ENCODE results near the gene IDH2.
A peak's percentile ranks its signal among the peaks of the same experiment; 100 is the strongest.

IDH2 gene

DNA sequence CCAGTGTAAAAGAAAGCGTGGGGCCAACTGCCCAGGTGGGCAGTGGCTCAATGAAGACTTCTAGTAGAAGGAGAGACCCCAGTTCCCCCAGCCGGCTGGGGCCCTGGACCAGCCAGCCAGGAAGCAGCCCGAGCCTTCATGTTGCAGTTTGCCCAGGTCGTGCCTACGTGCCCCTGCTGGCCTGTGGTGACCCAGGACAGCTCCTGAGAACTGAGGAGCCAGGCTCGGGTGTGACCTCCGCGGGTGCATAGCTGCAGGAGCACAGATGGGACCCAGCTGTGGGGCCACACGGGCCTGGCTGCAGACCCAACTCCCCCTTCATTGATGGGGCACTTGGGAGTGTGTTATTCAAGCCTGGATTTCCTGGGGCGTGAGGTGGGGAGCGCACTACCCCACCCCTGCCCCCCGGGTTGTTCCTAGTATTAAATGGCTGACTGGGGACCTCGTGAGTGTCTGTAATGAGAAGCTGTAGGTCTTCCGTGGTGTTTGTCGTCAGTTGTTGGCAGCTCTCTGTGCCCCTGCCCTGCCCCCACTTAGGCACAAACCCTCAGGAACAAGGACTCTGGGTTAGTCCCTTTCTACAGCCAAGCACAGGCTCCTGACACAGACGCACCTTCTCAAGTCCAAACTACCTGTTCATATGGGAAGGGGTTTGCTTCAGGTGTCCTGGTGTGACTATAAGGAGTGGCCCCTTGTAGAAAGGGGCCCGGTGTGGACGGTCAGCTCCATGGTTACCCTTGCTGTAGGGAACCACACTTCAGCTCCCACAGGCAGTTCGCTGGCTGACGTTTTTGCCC lies 39.1 kb downstream of the IDH2 start:
- Histone ChIP-seq H3K4me3 (ENCODE audit: low read length in 2 of 2) (no peak overlapping the region), H3K4me1 (ENCODE audit: control insufficient read depth, insufficient read depth, low read length) (peaks cover 44% of the 10 kb centered on the region), H3K27me3 (ENCODE audit: control insufficient read depth in 1 of 2, insufficient read depth in 2 of 2, low read length in 2 of 2) (no peaks in the 10 kb centered on the region), H3K27ac (ENCODE audit: low read length) (no peak overlapping the region), H3K36me3 (ENCODE audit: control insufficient read depth in 2 of 2, insufficient read depth in 2 of 2, low read length in 2 of 2) (peaks cover 3 to 4% of the 10 kb centered on the region in 2 donors), H3K9me3 (ENCODE audit: control insufficient read depth in 2 of 2, low read length in 2 of 2) (no peaks in the 10 kb centered on the region), H3K9ac (ENCODE audit: low read length in 2 of 2) (no peak overlapping the region)

DNA sequence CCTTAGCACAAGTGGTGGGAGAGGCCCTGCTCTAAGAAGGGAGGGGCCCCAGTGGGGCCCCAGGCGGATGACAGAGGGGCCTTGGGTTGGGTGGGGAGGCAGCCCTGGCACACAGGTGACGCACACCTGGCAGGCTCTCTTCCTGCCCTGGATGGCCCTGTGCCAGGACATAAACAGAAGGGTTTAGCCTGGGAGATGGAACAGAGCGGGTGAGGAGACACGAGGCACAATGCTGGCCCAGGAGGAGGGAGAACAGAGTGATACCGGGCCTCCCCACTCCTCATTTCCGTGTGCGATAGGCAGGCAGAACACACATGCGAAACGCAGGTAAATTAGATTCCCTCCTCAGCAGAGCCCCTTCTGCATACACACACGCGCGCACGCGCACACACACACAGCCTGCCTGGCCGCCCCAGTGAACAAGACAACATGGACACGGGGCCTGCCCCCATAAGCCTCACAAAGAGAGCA lies 39.8 kb downstream of the IDH2 start:
- Histone ChIP-seq H3K4me1 (ENCODE audit: control insufficient read depth, insufficient read depth, low read length) (peaks cover 44% of the 10 kb centered on the region), H3K9ac (ENCODE audit: low read length in 2 of 2) (no peak overlapping the region), H3K4me3 (ENCODE audit: low read length in 2 of 2) (no peak overlapping the region), H3K27me3 (ENCODE audit: control insufficient read depth in 1 of 2, insufficient read depth in 2 of 2, low read length in 2 of 2) (no peaks in the 10 kb centered on the region), H3K36me3 (ENCODE audit: control insufficient read depth in 2 of 2, insufficient read depth in 2 of 2, low read length in 2 of 2) (no peaks in the 10 kb centered on the region), H3K9me3 (ENCODE audit: control insufficient read depth in 2 of 2, low read length in 2 of 2) (no peaks in the 10 kb centered on the region), H3K27ac (ENCODE audit: low read length) (no peak overlapping the region)

DNA sequence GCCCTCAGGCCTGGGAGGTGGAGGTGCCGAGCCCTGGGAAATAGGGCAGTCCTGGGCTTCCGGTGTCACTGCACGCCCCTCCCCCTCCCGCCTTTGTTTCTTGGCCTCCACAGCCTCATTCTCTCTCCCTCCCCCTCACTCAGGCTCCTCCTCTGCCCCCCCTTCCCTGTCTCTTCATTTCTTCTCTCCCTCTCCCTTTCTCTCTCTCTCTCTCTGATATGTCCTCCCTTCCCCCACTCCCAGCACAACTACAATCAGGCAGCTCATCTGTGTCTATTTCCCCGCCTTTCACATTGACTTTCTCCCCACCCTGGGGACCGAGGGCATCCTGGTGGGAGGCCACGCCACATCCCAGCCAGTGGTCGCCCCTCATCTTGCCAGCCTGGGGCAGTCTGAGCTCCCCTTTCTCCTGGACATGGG lies 40.2 kb downstream of the IDH2 start:
- Histone ChIP-seq H3K27me3 (ENCODE audit: control insufficient read depth in 1 of 2, insufficient read depth in 2 of 2, low read length in 2 of 2) (no peaks in the 10 kb centered on the region), H3K36me3 (ENCODE audit: control insufficient read depth in 2 of 2, insufficient read depth in 2 of 2, low read length in 2 of 2) (no peaks in the 10 kb centered on the region), H3K4me1 (ENCODE audit: control insufficient read depth, insufficient read depth, low read length) (peaks cover 44% of the 10 kb centered on the region), H3K27ac (ENCODE audit: low read length) (no peak overlapping the region), H3K9me3 (ENCODE audit: control insufficient read depth in 2 of 2, low read length in 2 of 2) (no peaks in the 10 kb centered on the region), H3K4me3 (ENCODE audit: low read length in 2 of 2) (no peak overlapping the region), H3K9ac (ENCODE audit: low read length in 2 of 2) (peak overlapping the region in 1 of 2 donors; percentile 27)

DNA sequence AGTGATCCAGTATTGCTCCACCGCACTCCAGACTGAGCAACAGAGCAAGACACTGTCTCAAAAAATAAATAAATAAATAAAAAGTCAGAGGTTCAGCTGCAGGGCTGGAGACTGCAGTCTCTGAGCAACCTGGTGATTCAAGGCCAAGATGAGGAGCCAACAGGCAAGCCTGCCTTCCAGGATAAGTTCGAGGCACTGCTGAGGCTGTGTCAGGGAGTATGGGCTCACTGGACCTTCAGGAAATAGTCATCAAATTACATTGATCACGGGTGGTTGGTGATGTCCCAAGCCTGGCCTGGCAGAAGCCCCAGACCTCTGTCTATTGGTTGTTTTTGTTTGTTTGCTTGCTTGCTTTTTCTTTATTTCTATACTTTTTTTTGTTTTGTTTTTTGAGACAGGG lies 41.5 kb downstream of the IDH2 start:
- no peaks in the 10 kb centered on the region for H3K36me3 ChIP-seq (ENCODE audit: control insufficient read depth in 2 of 2, insufficient read depth in 2 of 2, low read length in 2 of 2)
- no peak overlapping the region for H3K27ac ChIP-seq (ENCODE audit: low read length)
- no peak overlapping the region for H3K9ac ChIP-seq (ENCODE audit: low read length in 2 of 2)
- H3K9me3 ChIP-seq (ENCODE audit: control insufficient read depth in 2 of 2, low read length in 2 of 2), result no peaks in the 10 kb centered on the region
- H3K27me3 ChIP-seq (ENCODE audit: control insufficient read depth in 1 of 2, insufficient read depth in 2 of 2, low read length in 2 of 2), result no peaks in the 10 kb centered on the region
- H3K4me3 ChIP-seq (ENCODE audit: low read length in 2 of 2), result no peak overlapping the region
- peaks cover 44% of the 10 kb centered on the region for H3K4me1 ChIP-seq (ENCODE audit: control insufficient read depth, insufficient read depth, low read length)

DNA sequence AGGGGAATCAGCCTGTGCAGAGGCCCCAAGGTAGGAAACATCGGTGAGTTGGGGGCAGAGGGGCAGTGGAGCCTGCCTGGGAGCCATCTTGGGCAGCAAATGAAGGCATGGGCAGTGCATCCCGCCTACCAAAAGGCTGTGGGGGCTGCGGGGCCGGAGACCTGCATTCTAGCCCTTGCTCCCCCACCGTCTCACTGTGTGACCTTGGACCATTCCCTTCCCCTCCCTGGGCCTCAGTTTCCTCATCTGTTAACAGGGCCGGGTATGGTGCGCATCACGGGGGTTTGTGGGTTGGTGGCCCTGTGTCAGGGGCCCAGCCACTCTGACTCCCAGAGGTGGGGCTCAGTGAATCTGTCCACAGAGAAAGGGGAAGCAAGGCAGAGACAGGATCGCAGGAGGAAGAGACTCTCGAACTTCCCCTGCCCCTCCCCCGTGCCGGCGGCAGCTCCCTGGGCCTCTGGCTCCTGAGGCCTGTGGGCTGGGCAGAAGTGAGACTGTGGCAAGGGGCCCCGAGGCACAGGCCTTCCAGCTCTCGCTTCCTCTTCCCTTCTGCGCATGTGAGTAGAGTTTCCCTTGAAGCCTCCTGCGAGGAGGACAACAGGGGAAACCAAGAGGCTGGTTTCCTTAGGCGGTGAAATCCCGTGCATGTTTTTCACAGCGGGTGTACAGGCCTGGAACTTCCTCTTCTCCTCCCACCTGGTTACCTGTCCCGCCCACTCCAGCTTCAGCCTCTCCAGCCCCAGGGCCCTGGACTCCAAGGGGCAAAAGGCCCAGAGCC lies 42.9 kb downstream of the IDH2 start:
- Histone ChIP-seq H3K4me1 (ENCODE audit: control insufficient read depth, insufficient read depth, low read length) (peaks cover 31% of the 10 kb centered on the region), H3K36me3 (ENCODE audit: control insufficient read depth in 2 of 2, insufficient read depth in 2 of 2, low read length in 2 of 2) (no peaks in the 10 kb centered on the region), H3K9ac (ENCODE audit: low read length in 2 of 2) (no peak overlapping the region)

DNA sequence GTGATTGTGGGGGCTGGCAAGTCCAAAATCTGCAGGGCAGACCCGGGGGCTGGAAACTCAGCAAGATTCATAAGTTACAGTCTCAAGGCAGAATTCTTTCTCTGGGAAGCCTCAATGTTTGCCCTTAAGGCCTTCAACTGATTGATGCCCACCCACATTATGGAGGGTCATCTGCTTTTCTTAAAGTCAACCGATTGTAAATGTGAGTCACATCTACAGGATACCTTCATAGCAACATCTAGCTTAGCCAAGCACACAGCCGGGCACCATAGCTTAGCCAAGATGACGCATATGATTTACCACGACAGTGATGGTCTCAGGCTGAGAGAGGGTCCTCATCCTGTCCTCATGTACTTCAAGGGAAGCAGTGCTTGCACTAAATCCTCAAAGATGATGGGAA lies 43.5 kb downstream of the IDH2 start:
- H3K4me3 ChIP-seq (ENCODE audit: low read length in 2 of 2), result no peak overlapping the region
- H3K9me3 ChIP-seq (ENCODE audit: control insufficient read depth in 2 of 2, low read length in 2 of 2), result no peaks in the 10 kb centered on the region
- H3K9ac ChIP-seq (ENCODE audit: low read length in 2 of 2), result no peak overlapping the region
- no peaks in the 10 kb centered on the region for H3K27me3 ChIP-seq (ENCODE audit: control insufficient read depth in 1 of 2, insufficient read depth in 2 of 2, low read length in 2 of 2)
- no peaks in the 10 kb centered on the region for H3K36me3 ChIP-seq (ENCODE audit: control insufficient read depth in 2 of 2, insufficient read depth in 2 of 2, low read length in 2 of 2)
- H3K27ac ChIP-seq (ENCODE audit: low read length), result no peak overlapping the region
- H3K4me1 ChIP-seq (ENCODE audit: control insufficient read depth, insufficient read depth, low read length), result peaks cover 26% of the 10 kb centered on the region

More for the DNA sequence above, 42.9 kb downstream of the IDH2 start:
- no peaks in the 10 kb centered on the region for H3K9me3 ChIP-seq (ENCODE audit: control insufficient read depth in 2 of 2, low read length in 2 of 2)
- no peak overlapping the region for H3K27ac ChIP-seq (ENCODE audit: low read length)
- H3K27me3 ChIP-seq (ENCODE audit: control insufficient read depth in 1 of 2, insufficient read depth in 2 of 2, low read length in 2 of 2), result no peaks in the 10 kb centered on the region
- H3K4me3 ChIP-seq (ENCODE audit: low read length in 2 of 2), result no peak overlapping the region

DNA sequence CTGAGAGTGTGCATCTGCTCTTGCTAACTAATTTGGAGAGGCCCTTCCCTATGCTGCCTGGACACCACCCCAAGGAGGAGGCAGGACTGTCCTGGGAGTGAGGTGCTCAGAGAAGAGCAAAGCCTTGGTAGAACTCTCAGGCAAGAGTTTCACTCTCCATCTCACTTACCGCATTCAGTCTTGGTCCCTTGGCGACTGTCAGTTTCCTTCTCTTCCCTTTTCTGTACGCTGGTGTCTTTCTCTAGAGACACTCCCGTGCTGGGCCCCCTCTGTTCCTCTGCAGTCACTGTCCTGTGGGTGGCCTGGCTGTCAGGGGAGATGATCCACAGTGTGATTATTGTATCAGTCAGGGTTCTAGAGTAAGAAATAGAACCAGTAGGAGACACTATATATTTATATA lies 44.0 kb downstream of the IDH2 start:
- Histone ChIP-seq H3K4me3 (ENCODE audit: low read length in 2 of 2) (no peak overlapping the region), H3K9me3 (ENCODE audit: control insufficient read depth in 2 of 2, low read length in 2 of 2) (no peaks in the 10 kb centered on the region), H3K4me1 (ENCODE audit: control insufficient read depth, insufficient read depth, low read length) (peaks cover 21% of the 10 kb centered on the region), H3K27ac (ENCODE audit: low read length) (no peak overlapping the region), H3K27me3 (ENCODE audit: control insufficient read depth in 1 of 2, insufficient read depth in 2 of 2, low read length in 2 of 2) (no peaks in the 10 kb centered on the region), H3K36me3 (ENCODE audit: control insufficient read depth in 2 of 2, insufficient read depth in 2 of 2, low read length in 2 of 2) (no peaks in the 10 kb centered on the region), H3K9ac (ENCODE audit: low read length in 2 of 2) (no peak overlapping the region)

DNA sequence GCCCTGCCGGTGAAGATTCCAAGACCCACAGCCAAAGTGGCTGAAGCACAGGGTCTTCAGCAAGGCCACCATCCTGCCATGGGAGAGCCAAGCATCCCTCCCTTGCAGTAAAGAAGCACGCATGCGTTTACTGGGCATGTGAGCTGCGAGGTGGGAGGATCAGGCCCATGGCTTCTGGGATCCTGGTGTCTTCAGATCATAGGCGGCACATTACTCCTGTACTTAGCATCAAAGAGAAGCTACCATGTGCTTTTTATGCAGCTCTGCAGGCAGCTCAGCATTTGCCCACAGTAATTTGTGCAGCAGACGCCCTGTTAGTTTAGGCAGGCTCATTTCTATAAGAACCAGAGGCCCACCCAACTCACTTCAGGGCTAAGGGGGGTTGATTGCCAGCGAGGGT lies 45.7 kb downstream of the IDH2 start:
- H3K9me3 ChIP-seq (ENCODE audit: control insufficient read depth in 2 of 2, low read length in 2 of 2), result no peaks in the 10 kb centered on the region
- peaks cover 4% of the 10 kb centered on the region for H3K4me1 ChIP-seq (ENCODE audit: control insufficient read depth, insufficient read depth, low read length)
- no peak overlapping the region for H3K4me3 ChIP-seq (ENCODE audit: low read length in 2 of 2)
- H3K36me3 ChIP-seq (ENCODE audit: control insufficient read depth in 2 of 2, insufficient read depth in 2 of 2, low read length in 2 of 2), result no peaks in the 10 kb centered on the region
- no peak overlapping the region for H3K27ac ChIP-seq (ENCODE audit: low read length)
- H3K27me3 ChIP-seq (ENCODE audit: control insufficient read depth in 1 of 2, insufficient read depth in 2 of 2, low read length in 2 of 2), result no peaks in the 10 kb centered on the region
- no peak overlapping the region for H3K9ac ChIP-seq (ENCODE audit: low read length in 2 of 2)

DNA sequence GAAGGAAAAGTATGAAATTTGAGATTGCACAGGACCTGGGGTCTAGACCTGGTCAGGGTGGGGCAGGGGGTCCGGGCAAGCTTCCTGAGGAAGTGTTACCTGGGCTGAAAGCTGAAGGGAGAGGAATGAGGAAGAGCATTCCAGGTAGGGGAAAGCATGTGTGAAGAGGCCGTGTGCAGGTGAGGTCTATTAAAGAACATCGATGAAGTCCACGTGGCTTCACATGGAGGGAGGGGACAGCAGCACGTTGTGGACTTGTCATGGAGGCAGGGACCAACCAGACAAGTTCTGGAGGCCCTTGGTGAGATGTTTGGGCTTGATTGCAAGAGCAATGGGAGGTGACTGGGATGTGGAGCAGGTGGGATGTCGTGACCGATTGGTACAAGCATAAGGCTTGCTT lies 47.1 kb downstream of the IDH2 start:
- Histone ChIP-seq H3K36me3 (ENCODE audit: control insufficient read depth in 2 of 2, insufficient read depth in 2 of 2, low read length in 2 of 2) (no peaks in the 10 kb centered on the region), H3K9ac (ENCODE audit: low read length in 2 of 2) (no peak overlapping the region), H3K27ac (ENCODE audit: low read length) (no peak overlapping the region), H3K27me3 (ENCODE audit: control insufficient read depth in 1 of 2, insufficient read depth in 2 of 2, low read length in 2 of 2) (no peaks in the 10 kb centered on the region), H3K4me3 (ENCODE audit: low read length in 2 of 2) (no peak overlapping the region), H3K9me3 (ENCODE audit: control insufficient read depth in 2 of 2, low read length in 2 of 2) (no peaks in the 10 kb centered on the region), H3K4me1 (ENCODE audit: control insufficient read depth, insufficient read depth, low read length) (peaks cover 5% of the 10 kb centered on the region)

DNA sequence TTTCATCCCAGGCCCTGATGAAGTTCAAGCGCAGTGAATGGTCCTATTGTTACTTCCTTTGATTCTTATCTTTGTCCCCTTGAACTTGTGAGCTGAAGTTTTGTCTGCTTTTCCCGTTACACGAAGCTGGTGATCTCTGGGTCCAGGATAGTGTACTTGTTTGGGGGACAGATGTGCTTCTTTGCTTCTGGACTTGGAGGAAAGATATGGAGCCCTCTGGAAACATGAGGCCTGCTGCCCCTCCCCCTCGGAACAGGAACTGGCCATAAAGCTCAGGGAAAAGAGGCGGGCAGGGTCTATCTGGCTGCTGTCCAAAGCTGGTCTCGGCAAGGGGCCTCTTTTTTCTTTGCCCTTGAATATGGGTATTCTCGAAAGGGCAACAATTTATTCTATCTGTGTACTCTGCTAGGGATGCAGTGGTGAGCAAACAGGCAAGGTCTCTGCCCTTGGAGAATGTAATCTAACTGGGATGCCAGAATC lies 47.6 kb downstream of the IDH2 start:
- peaks cover 11% of the 10 kb centered on the region for H3K4me1 ChIP-seq (ENCODE audit: control insufficient read depth, insufficient read depth, low read length)
- no peaks in the 10 kb centered on the region for H3K9me3 ChIP-seq (ENCODE audit: control insufficient read depth in 2 of 2, low read length in 2 of 2)
- no peak overlapping the region for H3K27ac ChIP-seq (ENCODE audit: low read length)
- H3K27me3 ChIP-seq (ENCODE audit: control insufficient read depth in 1 of 2, insufficient read depth in 2 of 2, low read length in 2 of 2), result no peaks in the 10 kb centered on the region
- no peaks in the 10 kb centered on the region for H3K36me3 ChIP-seq (ENCODE audit: control insufficient read depth in 2 of 2, insufficient read depth in 2 of 2, low read length in 2 of 2)
- H3K4me3 ChIP-seq (ENCODE audit: low read length in 2 of 2), result no peak overlapping the region
- H3K9ac ChIP-seq (ENCODE audit: low read length in 2 of 2), result no peak overlapping the region
